Tibial nerve (tissue), 4 donors: ENCODE results near the gene TMEM266. TPM values are rescaled to one million over a fixed set of nuclear protein-coding genes. Genes with fewer than 3 reads are reported as not detected.

Experiments
- DNase-seq, 2 donors: peaks; one replicate each; pipeline ENCODE4 v3.0.0-alpha.2; 2019; ENCODE audit warnings: low spot score in 2 of 2
- H3K27ac ChIP-seq, 4 donors: fragments of 200-600 bp; sonication (generic) in 3 of 4; one replicate each; pipeline ENCODE4 v1.5.1; 2017 to 2019; ENCODE audit warnings: mild to moderate bottlenecking in 1 of 4
- H3K27me3 ChIP-seq, 2 donors: fragments of 200-600 bp; sonication (generic) in 1 of 2; one replicate each; pipeline versions ENCODE4 v1.5.1 to v1.6.0; 2017 to 2019
- H3K36me3 ChIP-seq, 3 donors: fragments of 200-600 bp; sonication (generic); one replicate each; pipeline ENCODE4 v1.5.1; 2018 to 2019
- H3K4me1 ChIP-seq, 4 donors: fragments of 200-600 bp; sonication (generic) in 3 of 4; one replicate each; pipeline ENCODE4 v1.5.1; 2017 to 2019
- H3K4me3 ChIP-seq, 4 donors: fragments of 200-600 bp; sonication (generic) in 3 of 4; one replicate each; pipeline ENCODE4 v1.5.1; 2017 to 2019; ENCODE audit warnings: mild to moderate bottlenecking in 1 of 4, moderate library complexity in 1 of 4
- H3K9me3 ChIP-seq, 4 donors: fragments of 200-600 bp; sonication (generic) in 3 of 4; one replicate each; pipeline ENCODE4 v1.5.1; 2017 to 2019
- EP300 ChIP-seq, 2 donors: sonication (generic); formaldehyde crosslinking; IDR thresholded peaks; one replicate each; pipeline ENCODE4 v1.6.1; 2017; ENCODE audit warnings: antibody characterized with exemption in 2 of 2, mild to moderate bottlenecking in 1 of 2
- POLR2A ChIP-seq, 2 donors: fragments of 450-650 bp; IDR thresholded peaks; one replicate each; pipeline ENCODE4 v1.6.1; 2017; ENCODE audit warnings: antibody characterized with exemption in 2 of 2, mild to moderate bottlenecking in 2 of 2, moderate library complexity in 2 of 2
- WGBS, 2 donors: methylation state at CpG; one replicate each; pipeline ENCODE4 v1.1.5; 2018; 5-methylcytosine and 5-hydroxymethylcytosine counted together
- total RNA-seq, 4 donors: library from RNA; depleted of rRNA; stranded (reverse); fragments of >200 nt; gene quantifications; one replicate each; pipeline ENCODE4 v1.1.0, GENCODE V29; 2016
- TF ChIP-seq, protein P1 (sequence below), 5 experiments: fragments of 200-600 bp in 3 of 5; fragments of 450-650 bp in 2 of 5; sonication (generic) in 3 of 5; IDR thresholded peaks; one replicate each; pipeline ENCODE4 v1.5.1; 2016 to 2019; ENCODE audit warnings: antibody characterized with exemption in 5 of 5, mild to moderate bottlenecking in 3 of 5, moderate library complexity in 2 of 5

Gene TMEM266
- total RNA-seq, 4 donors from 2014 or later: 0.30 to 0.42 TPM; not detected in 2

DNA sequence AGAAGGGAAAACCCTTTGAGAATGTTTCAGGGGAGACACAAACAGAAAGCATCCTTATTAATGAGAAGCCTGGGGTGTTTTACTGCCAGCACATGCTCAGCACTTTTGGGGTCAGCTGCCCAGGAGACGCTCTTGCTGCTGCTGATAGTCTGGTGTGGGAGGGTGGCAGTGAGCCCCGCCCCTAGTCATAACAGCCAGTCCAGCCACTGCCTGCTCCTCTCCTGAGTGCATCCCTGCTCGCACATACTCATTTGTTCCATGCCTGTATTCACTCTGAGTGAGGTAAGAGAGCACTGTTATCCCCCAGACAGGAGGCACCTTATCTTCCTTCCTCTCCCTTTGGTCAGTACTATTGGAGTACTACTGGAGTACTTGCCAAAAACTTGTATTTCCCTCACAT is 150.2 kb downstream of the TMEM266 start:
- no peak for DNase-seq
- no peaks in the 10 kb centered on the region for H3K9me3 ChIP-seq
- 68 to 78% methylated on average over 3 of the region's 3 CpGs for WGBS, 2 donors
- H3K4me1 ChIP-seq: peaks cover 0 to 4% (median 0%) of the 10 kb centered on the region in 4 donors
- H3K4me3 ChIP-seq: no peak overlapping the region
- H3K27ac ChIP-seq: no peak overlapping the region
- TF ChIP-seq EP300 (IDR thresholded peaks at IDR 0.05) (no peak), POLR2A (IDR thresholded peaks at IDR 0.05) (no peak)
- TF ChIP-seq, protein P1, sequence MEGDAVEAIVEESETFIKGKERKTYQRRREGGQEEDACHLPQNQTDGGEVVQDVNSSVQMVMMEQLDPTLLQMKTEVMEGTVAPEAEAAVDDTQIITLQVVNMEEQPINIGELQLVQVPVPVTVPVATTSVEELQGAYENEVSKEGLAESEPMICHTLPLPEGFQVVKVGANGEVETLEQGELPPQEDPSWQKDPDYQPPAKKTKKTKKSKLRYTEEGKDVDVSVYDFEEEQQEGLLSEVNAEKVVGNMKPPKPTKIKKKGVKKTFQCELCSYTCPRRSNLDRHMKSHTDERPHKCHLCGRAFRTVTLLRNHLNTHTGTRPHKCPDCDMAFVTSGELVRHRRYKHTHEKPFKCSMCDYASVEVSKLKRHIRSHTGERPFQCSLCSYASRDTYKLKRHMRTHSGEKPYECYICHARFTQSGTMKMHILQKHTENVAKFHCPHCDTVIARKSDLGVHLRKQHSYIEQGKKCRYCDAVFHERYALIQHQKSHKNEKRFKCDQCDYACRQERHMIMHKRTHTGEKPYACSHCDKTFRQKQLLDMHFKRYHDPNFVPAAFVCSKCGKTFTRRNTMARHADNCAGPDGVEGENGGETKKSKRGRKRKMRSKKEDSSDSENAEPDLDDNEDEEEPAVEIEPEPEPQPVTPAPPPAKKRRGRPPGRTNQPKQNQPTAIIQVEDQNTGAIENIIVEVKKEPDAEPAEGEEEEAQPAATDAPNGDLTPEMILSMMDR (IDR thresholded peaks at IDR 0.05): no peak
- no peaks in the 10 kb centered on the region for H3K27me3 ChIP-seq
- peaks cover 0 to 84% (median 0%) of the 10 kb centered on the region in 3 donors for H3K36me3 ChIP-seq

DNA sequence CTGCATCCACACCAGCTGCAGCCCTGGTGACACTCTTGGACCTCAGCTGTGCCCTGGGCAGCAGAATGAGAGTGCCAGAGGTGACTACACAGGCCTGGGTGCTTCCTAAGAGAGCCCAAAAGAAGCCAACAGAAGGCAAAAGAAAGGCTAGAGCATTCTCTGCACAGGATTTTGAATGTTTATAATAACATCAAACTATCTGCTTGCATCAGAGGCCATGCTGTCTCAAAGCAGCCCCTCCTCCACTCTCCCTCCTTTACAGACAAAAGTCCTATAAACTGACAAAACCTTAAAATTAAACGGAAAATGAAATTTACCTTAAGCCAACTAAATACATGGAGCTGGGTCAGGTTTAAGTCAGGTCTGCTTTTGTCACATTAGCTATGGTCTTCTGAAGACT is 155.8 kb downstream of the TMEM266 start:
- no peak for DNase-seq
- Histone ChIP-seq H3K4me3 (no peak overlapping the region), H3K9me3 (peaks cover 0 to 3% (median 0%) of the 10 kb centered on the region in 4 donors), H3K36me3 (peaks cover 0 to 64% (median 0%) of the 10 kb centered on the region in 3 donors), H3K4me1 (peaks cover 0 to 8% (median 0%) of the 10 kb centered on the region in 4 donors), H3K27me3 (no peaks in the 10 kb centered on the region), H3K27ac (no peak overlapping the region)
- 92% methylated on average over 1 of the region's 1 CpG for WGBS, 2 donors
- TF ChIP-seq POLR2A (IDR thresholded peaks at IDR 0.05): no peak
- TF ChIP-seq, protein P1 (IDR thresholded peaks at IDR 0.05): no peak
- no peak for TF ChIP-seq EP300 (IDR thresholded peaks at IDR 0.05)

DNA sequence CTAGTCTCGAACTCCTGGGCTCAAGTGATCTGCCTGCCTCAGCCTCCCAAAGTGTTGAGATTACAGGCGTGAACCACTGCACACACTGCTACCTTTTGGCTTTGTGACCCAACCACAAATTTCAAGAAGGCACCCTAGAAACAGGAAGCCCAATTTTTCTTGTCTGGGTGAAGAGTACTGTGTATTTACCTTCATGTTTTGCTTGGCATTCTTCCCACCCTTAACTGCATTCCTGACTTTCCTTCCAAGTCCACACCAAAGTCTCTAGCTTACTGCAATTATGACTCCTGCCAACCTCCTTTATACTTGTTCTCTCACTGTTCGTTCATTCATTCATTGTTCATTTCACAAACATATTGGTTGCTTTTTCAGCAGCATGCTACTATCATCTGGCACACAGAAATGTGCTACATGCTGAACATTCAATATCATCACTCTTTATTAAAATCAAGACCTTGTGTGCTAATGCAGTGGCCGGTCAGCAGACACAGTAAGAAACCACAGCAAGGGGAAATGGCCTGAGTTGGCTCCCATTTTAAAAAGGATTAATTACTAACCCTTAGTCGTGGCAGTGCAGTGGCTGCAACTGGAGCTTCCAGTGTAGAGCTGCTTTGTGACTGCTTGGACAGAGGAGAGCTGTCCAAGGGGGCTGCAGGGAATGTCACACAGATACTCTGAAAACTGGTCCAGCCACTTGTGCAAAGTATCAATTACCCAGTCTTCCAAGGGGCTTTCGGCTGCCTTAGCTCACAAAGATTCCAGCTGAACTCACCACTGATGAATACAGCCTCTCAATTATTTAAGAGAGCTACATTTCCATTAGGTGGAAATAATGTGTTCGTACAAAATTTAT is 157.5 kb downstream of the TMEM266 start:
- H3K4me3 ChIP-seq: no peak overlapping the region
- no peak overlapping the region for H3K27ac ChIP-seq
- no peak for TF ChIP-seq POLR2A (IDR thresholded peaks at IDR 0.05)
- TF ChIP-seq EP300 (IDR thresholded peaks at IDR 0.05): no peak
- TF ChIP-seq, protein P1 (IDR thresholded peaks at IDR 0.05): no peak
- WGBS, 2 donors: 76 to 81% methylated on average over 7 of the region's 7 CpGs
- no peaks in the 10 kb centered on the region for H3K27me3 ChIP-seq
- peaks cover 0 to 58% (median 0%) of the 10 kb centered on the region in 3 donors for H3K36me3 ChIP-seq
- peaks cover 0 to 8% (median 0%) of the 10 kb centered on the region in 4 donors for H3K4me1 ChIP-seq
- H3K9me3 ChIP-seq: peaks cover 0 to 3% (median 0%) of the 10 kb centered on the region in 4 donors
- DNase-seq: no peak

DNA sequence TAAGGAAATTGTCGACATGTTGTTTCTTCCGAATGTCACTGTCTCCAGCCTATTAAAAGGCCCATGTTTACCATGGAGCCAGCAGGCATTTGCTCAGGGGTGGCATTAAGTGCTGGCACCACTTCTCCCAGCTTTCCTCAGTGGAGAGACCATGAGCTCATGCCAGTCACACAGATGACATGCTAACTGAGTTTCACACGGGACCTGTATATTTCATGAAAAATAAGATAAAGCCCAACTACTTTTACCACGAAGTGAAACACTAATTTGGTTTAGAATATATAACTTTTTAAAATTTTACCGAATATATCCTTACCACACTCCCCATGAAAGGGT is 158.1 kb downstream of the TMEM266 start:
- WGBS, 2 donors: 94% methylated on average over 5 of the region's 5 CpGs
- H3K36me3 ChIP-seq: peaks cover 0 to 58% (median 0%) of the 10 kb centered on the region in 3 donors
- peaks cover 0 to 8% (median 0%) of the 10 kb centered on the region in 4 donors for H3K4me1 ChIP-seq
- no peaks in the 10 kb centered on the region for H3K27me3 ChIP-seq
- no peak overlapping the region for H3K27ac ChIP-seq
- H3K4me3 ChIP-seq: no peak overlapping the region
- TF ChIP-seq, protein P1 (IDR thresholded peaks at IDR 0.05): no peak
- no peak for TF ChIP-seq EP300 (IDR thresholded peaks at IDR 0.05)
- no peak for TF ChIP-seq POLR2A (IDR thresholded peaks at IDR 0.05)
- H3K9me3 ChIP-seq: peaks cover 0 to 3% (median 0%) of the 10 kb centered on the region in 4 donors
- DNase-seq: no peak

DNA sequence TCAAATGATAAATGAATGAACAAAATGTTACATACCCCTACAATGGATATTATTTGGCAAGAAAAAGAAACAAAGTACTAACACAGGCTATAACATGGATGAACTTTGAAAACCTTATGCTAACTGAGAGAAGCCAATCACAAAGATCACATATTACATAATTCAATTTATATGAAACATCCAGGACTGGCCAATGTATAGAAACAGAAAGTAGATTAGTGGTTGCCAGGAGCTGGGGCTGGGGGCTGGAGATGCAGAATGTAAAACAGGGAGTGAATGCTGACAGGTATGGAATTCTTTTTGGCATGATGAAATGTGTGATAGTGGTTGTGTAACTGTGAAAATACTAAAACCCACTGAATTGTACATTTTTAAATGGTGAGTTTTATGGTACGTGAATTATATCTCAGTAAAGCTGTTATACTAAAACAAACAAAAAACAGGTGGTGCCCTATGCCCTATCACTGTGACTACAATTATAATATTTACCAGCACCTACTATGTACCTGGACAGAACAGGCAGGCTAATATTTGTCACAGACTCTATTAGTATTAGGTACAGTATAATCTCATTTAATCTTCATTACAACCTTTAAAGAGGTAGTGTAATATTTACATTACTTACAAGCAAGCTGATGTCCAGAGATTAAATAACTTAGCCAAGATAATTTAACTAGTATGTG is 161.4 kb downstream of the TMEM266 start:
- whole genome bisulfite sequencing, 2 donors: 92 to 98% methylated on average over 1 of the region's 1 CpG
- Histone ChIP-seq H3K4me1 (peaks cover 0 to 8% (median 0%) of the 10 kb centered on the region in 4 donors), H3K4me3 (no peak overlapping the region), H3K27ac (no peak overlapping the region), H3K9me3 (peaks cover 0 to 3% (median 0%) of the 10 kb centered on the region in 4 donors), H3K27me3 (no peaks in the 10 kb centered on the region), H3K36me3 (peaks cover 0 to 59% (median 0%) of the 10 kb centered on the region in 3 donors)
- DNase-seq: no peak
- TF ChIP-seq POLR2A (IDR thresholded peaks at IDR 0.05): no peak
- TF ChIP-seq, protein P1 (IDR thresholded peaks at IDR 0.05): no peak
- TF ChIP-seq EP300 (IDR thresholded peaks at IDR 0.05): no peak
